Fibroblast of skin of back (primary cell): ENCODE measurements around the gene PCBP3.
A peak's percentile ranks its signal among the peaks of the same experiment; 100 is the strongest.
"Not testable (repeated sequence)": the region's sequence is repeated elsewhere in the genome, so short reads cannot be mapped to it uniquely, and the experiment has no call there.

Source experiments
- DNase-seq: peaks from one replicate; pipeline ENCODE4 v3.0.0-alpha.2; 2013

Gene PCBP3

GRCh38 chr21:45830720-45831366, 187.3 kb downstream of the PCBP3 start:
- DNase-seq: no peak

DNA sequence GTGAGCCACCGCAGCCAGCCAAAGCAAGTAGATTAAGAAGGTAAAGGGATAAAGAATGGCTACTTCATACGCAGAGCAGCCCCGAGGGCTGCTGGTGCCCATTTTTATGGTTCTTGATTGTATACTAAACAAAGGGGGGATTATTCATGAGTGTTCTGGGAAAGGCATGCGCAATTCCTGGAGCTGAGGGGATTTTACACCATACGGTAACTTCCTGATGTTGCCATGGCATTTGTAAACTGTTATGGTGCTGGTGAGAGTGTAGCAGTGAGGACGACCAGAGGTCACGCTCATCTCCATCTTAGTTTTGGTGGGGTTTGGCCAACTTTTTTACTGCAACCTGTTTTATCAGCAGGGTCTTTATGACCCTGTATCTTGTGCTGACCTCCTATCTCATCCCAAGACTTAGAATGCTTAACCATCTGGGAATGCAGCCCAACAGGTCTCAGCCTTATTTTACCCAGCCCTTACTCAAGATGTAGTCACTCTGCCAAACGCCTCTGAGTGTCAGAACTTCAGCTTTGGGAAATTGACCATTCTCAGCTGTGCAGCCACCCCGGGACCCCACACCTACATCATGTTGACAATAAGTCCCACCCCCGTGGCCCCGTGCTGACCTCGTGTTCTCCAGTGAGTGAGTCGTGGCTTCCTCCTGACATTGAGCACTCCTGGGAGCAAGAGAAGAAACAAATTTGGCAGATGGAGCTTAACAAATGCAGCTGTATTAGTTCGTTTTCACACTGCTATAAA, 188.6 kb downstream of the PCBP3 start:
- no peak for DNase-seq

- DNase-seq: not testable (repeated sequence)
Observed at GRCh38 chr21:45832741-45833235, 189.3 kb downstream of the PCBP3 start.

DNA sequence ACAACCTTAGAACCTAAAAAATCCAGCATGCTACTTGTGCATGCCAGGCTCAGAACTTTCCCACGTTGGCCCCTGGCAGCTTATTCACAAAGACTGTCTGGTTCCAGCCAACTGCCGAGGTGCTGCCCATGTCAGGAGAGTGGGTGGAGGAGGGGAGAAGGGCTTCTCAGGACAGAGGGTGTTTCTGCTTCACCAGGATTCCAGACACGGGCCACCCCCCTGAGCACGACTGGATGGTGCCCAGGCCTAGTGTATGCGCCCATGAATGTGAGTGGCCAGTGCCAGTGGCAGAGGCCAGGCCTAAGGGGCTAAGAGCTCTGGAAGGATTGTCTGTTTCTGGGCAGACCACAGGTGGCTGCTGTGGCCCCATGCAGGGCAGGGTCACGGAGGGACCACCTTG, 189.9 kb downstream of the PCBP3 start:
- DNase-seq: no peak

DNA sequence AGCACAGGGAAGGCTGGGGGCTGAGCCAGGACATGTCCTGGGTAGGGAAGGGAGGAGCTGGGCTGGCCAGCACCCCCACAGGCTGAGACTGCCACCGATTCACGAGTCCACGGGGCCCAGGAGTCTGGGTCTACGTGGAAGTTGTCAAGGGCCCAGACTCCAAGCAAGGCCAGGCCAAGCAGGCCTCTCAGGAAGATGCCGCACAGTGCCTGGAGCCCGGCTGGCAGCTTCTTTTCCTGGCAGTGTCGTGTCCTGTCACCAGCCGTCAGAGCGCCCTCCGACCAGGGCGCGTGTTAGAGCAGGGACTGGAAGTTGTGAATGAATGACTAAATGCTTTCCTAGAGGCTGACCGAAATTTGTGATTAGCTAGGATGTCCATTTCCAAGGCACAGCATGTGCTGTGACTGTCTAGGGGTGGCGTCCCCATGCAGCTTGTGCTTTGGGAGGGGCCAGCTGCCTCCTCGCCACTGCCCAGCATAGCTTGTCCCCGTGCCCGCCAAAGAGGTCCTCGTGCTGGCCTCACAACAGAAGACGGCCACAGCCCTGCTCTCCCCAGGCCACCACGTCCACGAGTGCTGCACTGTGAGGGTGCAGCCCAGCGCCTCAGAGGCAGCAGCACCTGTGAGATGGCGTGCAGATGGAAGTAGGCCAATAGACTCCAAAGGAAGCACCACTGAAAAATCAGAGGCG, 190.6 kb downstream of the PCBP3 start:
- DNase-seq: no peak

GRCh38 chr21:45834821-45835293, 191.3 kb downstream of the PCBP3 start:
- DNase-seq: no peak

DNA sequence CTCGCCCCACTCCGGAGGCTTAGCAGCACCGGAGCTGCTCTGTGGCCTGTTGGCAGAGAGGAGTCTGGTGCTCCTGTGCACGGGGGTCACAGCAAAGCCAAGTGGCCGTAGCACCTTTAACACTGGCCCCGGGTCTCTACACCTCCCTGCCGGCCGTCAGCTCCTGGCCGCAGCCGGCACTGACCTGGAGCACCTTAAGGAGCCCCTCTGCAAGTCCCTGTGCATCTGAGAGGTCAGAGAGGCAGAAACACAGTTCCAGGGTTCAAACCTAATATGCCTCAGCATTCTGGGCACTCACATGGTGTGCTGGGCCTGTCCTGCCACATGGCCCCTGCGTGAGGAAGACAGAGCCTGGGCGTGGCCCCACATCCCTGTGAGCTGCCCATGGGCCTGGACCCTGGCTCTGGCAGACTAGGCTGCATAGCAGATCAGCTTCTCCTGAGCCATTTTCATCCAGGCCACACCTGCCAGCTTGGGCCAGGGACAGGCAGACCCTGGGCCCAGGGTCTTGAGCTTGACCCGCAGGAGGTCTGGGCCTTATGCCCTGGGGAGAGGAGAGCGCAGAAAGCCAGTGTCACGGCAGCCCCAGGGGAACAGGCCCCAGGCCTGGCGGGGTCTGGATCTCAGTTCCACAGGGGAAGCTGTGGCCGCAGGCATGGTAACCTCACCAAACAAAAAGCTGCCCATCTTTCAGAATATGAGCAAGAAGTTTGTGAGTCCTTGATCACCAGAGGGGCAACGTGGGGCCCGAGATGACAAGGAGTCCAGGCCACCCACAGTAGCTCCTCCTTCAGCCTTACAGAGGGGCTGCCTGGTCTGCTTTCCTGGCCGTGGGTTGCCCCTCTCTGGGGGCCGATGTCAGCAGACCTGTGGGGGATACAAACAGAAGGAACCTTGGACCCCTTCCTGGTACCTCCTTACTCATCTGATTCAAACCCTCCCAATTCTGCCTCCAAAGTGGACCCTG, 192.1 kb downstream of the PCBP3 start:
- DNase-seq: no peak

DNA sequence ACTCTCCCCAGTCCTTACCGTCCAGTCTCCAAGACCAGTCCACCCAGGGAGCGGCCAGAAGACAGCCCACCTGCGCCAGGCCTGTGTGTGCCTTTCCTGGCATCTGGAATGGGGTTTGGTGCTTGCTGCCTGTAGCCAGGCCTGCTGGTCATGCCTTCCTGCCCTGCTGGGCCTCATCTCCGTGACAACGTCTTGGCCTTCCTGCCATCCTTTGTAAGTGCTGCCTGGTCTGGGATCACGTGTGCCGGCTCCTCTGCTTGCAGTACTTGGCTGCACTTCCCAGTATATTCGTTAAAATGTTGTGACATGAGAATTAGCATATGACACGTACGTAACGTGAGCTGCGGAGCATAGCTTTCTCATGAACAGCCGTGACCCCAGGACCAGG, 192.7 kb downstream of the PCBP3 start:
- peak; percentile 17 for DNase-seq

- peak; percentile 20 for DNase-seq
Observed at GRCh38 chr21:45836694-45837670, 193.5 kb downstream of the PCBP3 start.

DNA sequence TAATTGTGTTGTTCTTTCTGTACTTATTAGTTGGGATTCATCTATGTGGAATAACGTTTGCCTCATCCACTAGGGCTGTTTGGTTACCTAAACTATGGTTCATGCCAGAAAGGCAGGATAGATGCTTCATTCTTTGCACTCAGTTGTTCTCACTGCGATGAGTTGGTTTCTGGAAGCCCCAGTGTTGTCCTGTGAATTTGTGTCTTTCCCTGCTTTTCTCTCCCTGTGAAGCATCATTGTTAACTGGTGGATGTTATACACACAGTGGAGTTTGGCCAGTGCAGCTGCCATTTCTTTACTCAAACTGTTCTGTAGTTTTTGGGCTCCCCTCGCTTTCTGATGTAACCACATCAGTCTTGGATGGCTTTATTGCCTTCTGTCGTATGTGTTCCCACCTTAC, 194.4 kb downstream of the PCBP3 start:
- no peak for DNase-seq

DNA sequence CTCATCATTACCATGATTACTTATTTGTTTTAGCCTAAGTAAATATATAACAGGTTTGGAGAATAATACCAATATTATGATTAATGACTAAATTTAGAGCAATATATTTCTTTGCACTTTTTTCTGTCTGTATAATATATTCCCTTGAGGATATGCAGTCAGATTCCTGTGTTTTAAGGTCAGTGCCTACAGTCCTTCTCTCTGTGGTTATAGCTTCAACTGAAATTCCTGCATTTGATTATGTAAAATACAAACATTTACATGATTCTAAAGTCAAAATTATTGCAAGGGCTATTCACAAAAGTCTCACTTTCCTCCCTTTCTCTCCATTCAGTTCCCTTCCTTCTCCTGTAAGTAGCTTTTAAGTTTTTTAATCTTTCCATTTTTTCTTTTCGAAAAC, 195.1 kb downstream of the PCBP3 start:
- DNase-seq: peak; percentile 71

- peak; percentile 66 for DNase-seq
Observed at GRCh38 chr21:45839274-45839673, 195.7 kb downstream of the PCBP3 start.

GRCh38 chr21:45841033-45841432, 197.5 kb downstream of the PCBP3 start:
- no peak for DNase-seq

- no peak for DNase-seq
Observed at GRCh38 chr21:45843426-45843825, 199.9 kb downstream of the PCBP3 start.

DNA sequence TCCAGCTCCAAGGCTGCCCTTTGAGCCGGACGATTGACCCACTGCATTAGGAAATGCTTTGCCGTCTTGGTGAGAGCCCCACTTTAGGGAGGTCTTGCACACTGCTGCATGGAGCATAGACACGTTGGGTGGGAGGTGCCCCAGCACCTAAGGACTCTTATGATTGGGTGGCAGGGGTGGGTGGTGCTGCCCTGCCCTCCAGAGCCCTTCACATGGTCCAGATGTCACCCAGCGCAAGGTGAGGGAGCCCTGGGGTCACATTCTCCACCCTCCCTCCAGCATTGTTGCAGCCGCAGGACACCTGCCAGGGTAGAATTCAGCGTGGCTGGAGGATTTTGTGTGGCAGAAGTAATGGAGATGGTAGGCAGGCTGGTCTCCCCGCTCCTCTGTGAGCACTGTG, 200.7 kb downstream of the PCBP3 start:
- DNase-seq: no peak

GRCh38 chr21:45845063-45845769, 201.7 kb downstream of the PCBP3 start:
- DNase-seq: no peak

DNA sequence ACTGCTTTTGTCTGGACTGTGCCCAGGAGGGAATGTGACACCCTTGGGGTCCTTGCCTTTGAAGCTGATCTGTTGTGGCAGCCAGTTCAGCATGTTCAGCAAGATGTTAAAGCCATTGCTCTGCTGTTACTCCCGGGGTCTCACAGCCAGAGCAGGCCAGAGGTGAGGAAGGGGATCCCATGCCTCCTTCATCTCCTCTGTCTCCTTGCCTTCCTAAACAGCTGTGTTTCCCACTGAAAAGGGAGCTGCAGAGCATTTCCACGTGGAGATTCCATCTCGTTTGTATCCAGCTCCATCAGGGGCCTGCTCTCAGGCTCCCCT, 202.2 kb downstream of the PCBP3 start:
- no peak for DNase-seq

DNA sequence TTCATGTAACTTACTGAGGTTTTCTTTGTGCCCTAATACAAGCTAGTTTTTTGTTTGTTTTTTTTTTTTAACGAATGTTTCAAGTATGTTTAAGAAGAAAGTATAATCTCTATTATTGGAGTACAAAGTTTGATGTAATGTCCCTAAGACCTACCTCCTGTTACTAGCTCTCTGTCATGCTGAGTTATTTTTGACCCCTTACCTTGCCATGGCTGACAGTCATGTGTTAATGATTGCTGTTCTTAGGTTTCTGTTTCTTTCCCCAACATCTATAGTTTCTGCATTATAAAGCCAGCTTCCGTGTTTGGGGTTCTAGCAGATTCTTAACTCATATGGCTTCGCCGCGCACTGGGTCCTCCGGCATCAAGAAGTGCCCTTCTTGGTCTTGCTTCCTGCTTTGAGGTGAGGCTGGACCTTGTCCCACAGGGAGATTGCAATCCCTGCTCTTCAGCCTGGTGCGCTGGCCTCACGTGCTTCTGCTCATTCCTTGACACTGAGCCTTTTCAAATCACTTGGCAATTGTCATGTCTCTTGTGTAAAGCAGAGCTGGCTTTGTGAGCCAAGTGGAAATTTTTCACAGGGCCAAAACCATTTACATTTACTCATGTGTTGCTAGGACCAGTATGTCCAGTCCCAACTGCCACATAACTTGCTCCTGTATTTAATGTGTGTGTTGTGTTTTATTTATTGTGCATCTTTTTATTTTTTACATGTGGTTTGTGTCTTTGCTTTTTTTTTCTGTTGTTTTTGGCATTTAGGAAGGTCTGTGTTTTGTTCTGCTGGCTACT, 203.0 kb downstream of the PCBP3 start:
- DNase-seq: no peak

- no peak for DNase-seq
Observed at GRCh38 chr21:45847870-45848269, 204.3 kb downstream of the PCBP3 start.

DNA sequence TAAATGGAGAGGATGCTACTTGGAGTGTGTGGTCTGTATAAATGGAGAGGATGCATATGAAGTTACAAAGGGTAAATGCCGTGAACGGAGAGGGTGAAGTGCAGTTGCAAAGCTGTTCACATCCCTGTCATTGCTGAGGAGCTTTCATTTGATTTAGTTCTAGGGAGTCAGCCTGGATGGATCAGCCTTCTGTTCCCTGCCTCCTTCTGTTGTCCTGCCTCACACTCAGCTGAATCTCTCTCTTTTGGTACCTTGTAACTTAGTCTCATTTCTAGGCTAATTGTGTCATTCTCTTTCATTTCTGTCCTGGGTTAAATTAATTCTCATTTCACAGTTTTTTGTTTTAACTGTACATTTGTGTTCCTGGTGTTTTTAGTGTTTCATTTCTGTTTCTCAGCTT, 204.8 kb downstream of the PCBP3 start:
- no peak for DNase-seq
